Stimulated activated CD4-positive, alpha-beta T cell treated with anti-CD3 and anti-CD28 coated beads, Interleukin-12 subunit alpha, Interleukin-12 subunit beta, amount 100 ng/mL, for 4 hours (primary cell): ENCODE data around the gene IFNA21.
"Not testable (repeated sequence)": the region's sequence is repeated elsewhere in the genome, so short reads cannot be mapped to it uniquely, and the experiment has no call there.

ENCODE experiments used
- DNase-seq: peaks from one replicate; pipeline ENCODE4 v3.0.0-alpha.2; 2020

IFNA21 gene

GRCh38 chr9:21137020-21137419 is 29.4 kb downstream of the IFNA21 start:
- no peak for DNase-seq

- no peak for DNase-seq
Measured at GRCh38 chr9:21135736-21136135, 30.7 kb downstream of the IFNA21 start.

- not testable (repeated sequence) for DNase-seq
Measured at GRCh38 chr9:21128186-21128585, 38.3 kb downstream of the IFNA21 start.

DNA sequence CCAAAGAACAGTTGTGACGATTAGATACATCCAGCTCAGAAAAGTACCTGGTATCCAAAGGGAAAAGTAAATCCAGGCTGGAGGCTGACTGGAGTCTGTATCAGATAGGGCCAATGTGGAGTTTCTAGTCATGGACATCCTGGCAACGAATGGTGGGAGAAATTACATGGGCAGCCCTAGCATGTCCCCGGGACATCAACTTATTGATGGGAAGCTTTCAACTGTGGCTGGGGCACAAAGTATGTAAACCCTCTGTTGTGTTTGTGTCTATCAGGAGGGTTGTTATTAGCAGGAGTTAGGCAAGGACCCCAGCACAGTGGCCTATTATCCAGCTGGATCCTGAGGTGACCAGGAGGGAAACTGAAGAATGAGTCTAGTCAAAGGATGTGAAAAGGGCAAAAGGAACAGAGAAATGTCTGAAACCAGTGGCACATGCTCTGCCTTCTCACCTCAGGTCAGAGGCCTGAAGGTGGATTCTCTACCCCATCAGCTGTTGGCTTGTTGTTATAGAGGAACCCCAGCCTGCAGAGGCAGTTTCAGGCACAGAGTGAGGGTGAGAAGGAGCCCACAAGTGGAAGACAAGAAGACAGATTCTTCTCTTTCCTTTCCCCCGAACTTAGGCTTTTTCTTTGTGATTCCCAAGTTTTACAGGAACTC is 44.7 kb downstream of the IFNA21 start:
- no peak for DNase-seq

- DNase-seq, result no peak
Measured at GRCh38 chr9:21121079-21121478, 45.4 kb downstream of the IFNA21 start.

DNA sequence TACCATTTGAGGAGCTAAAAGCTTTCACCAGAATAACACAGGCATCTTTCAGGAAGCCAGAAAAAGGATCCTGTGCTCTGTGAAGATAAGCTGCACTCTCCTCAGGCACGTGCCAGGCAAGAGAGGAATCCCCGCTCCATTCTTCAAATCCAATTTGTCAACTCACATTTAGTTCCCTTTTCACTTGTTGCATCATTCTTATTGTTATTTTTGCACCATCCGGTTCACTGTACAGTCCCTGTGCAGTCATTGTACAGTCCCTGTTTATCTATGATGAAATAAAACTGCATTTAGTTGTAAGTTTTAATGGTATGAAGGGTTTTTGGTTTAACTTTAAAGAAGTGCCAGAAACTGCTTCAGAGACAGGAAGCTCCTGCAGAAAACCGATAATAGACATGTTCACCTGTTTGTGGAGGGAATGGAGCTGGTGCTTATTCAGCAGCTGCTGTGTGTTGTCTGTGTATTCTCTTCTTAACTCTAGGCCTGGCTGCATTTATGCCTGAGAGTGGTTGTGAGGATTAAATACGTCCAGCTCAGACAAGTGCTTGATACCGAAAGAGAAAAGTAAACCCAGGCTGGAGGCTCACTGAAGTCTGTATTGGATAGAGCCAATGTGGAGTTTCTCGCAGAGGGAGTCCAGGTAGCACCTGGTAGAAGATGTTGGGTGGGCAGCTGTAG is 47.2 kb downstream of the IFNA21 start:
- DNase-seq, result no peak
